ENCODE data around the gene SLC4A2.
"Not testable (repeated sequence)": the region's sequence is repeated elsewhere in the genome, so short reads cannot be mapped to it uniquely, and the experiment has no call there.

Gene SLC4A2

GRCh38 chr7:151026771-151027727 lies 32.3 kb upstream of the SLC4A2 start:
- not testable (repeated sequence) for DNase-seq

GRCh38 chr7:151027728-151028130 lies 31.7 kb upstream of the SLC4A2 start:
- DNase-seq = not testable (repeated sequence)

- DNase-seq = peak; percentile 99
These were observed 31.1 kb upstream of the SLC4A2 start, which contains the start of gene ABCB8 for GRCh38 chr7:151028131-151028947. TSS of gene ABCB8 (plus strand) at chr7:151028450. CDS start at chr7:151028516, 66 bp downstream.

GRCh38 chr7:151028948-151029501 lies 30.4 kb upstream of the SLC4A2 start:
- no peak for DNase-seq

- no peak for DNase-seq
These were observed 28.4 kb upstream of the SLC4A2 start for GRCh38 chr7:151031011-151031410.

- DNase-seq = no peak
These were observed 26.2 kb upstream of the SLC4A2 start for GRCh38 chr7:151032936-151033863.

GRCh38 chr7:151033864-151034249 lies 25.5 kb upstream of the SLC4A2 start:
- no peak for DNase-seq

GRCh38 chr7:151034312-151035025 lies 24.9 kb upstream of the SLC4A2 start:
- no peak for DNase-seq

GRCh38 chr7:151035026-151035717 lies 24.2 kb upstream of the SLC4A2 start:
- no peak for DNase-seq

- DNase-seq = no peak
These were observed 23.5 kb upstream of the SLC4A2 start for GRCh38 chr7:151035902-151036301.

- DNase-seq = peak; percentile 56
These were observed 20.2 kb upstream of the SLC4A2 start for GRCh38 chr7:151038951-151039849.

GRCh38 chr7:151039850-151040548 lies 19.4 kb upstream of the SLC4A2 start:
- DNase-seq = no peak

- no peak for DNase-seq
These were observed 18.6 kb upstream of the SLC4A2 start for GRCh38 chr7:151040616-151041375.

- not testable (repeated sequence) for DNase-seq
These were observed 15.9 kb upstream of the SLC4A2 start for GRCh38 chr7:151043449-151043848.

- no peak for DNase-seq
These were observed 15.4 kb upstream of the SLC4A2 start for GRCh38 chr7:151043959-151044358.

- no peak for DNase-seq
These were observed 14.1 kb upstream of the SLC4A2 start for GRCh38 chr7:151045262-151045661.

- DNase-seq = no peak
These were observed 13.4 kb upstream of the SLC4A2 start for GRCh38 chr7:151045967-151046366.

Data from GF-D8 (cell line).